ENCODE measurements around the gene BPIFA3. TPM values are rescaled to one million over a fixed set of nuclear protein-coding genes. Genes with fewer than 3 reads are reported as not detected.

The BPIFA3 gene
- total RNA-seq, 1 experiment from 2014 or later, result not detected

DNA sequence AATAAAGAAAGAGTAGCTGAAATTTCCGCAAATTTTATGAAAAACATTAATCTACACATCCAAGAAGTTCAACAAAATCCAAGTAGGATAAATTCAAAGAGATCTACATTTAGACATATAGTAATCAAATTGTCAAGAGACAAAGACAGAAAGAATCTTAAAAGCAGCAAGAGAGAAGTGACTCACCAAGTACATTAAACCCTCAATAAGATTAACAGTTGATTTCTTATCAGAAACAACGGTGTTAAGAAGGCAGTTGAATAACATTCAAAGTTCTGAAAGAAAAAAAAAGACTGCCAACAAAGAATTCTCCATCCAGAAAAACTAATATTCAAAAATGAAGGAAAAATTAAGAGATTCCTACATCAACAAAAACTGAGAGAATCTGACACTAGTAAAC lies 37.9 kb downstream of the BPIFA3 start:
- Mint-ChIP-seq H3K36me3 (ENCODE audit: insufficient read depth, unreplicated experiment) (no peaks in the 10 kb centered on the region), H3K4me1 (ENCODE audit: low read depth, unreplicated experiment) (no peaks in the 10 kb centered on the region), H3K9me3 (ENCODE audit: low read depth, unreplicated experiment) (peaks cover 3% of the 10 kb centered on the region), H3K27ac (ENCODE audit: unreplicated experiment) (no peak overlapping the region), H3K4me3 (ENCODE audit: low read depth, unreplicated experiment) (no peak overlapping the region), H3K27me3 (ENCODE audit: unreplicated experiment) (peaks cover 12% of the 10 kb centered on the region)
- CTCF ChIA-PET, result no interaction called here
- DNase-seq, result no peak
- TF ChIP-seq CTCF (IDR thresholded peaks at IDR 0.05; ENCODE audit: unreplicated experiment), result no peak
- intact Hi-C loops (cut with micrococcal nuclease; ENCODE audit: unreplicated experiment), result no loop called here
- no TSS peak for BruUV-seq (replicated peaks)

- intact Hi-C loops (cut with micrococcal nuclease; ENCODE audit: unreplicated experiment), result no loop called here
- H3K9me3 Mint-ChIP-seq (ENCODE audit: low read depth, unreplicated experiment), result peaks cover 7% of the 10 kb centered on the region
- H3K36me3 Mint-ChIP-seq (ENCODE audit: insufficient read depth, unreplicated experiment), result peaks cover 4% of the 10 kb centered on the region
- H3K27ac Mint-ChIP-seq (ENCODE audit: unreplicated experiment), result no peak overlapping the region
- no peak for TF ChIP-seq CTCF (IDR thresholded peaks at IDR 0.05; ENCODE audit: unreplicated experiment)
- no TSS peak for BruUV-seq (replicated peaks)
- CTCF ChIA-PET, result interaction anchor here (1.1 to 1.4 kb wide), 2 partner anchors 10 to 43 kb away, joined by 3 read pairs; no protein-coding TSS in a partner anchor
- peaks cover 5% of the 10 kb centered on the region for H3K4me1 Mint-ChIP-seq (ENCODE audit: low read depth, unreplicated experiment)
- no peak overlapping the region for H3K4me3 Mint-ChIP-seq (ENCODE audit: low read depth, unreplicated experiment)
- no peak for DNase-seq
- H3K27me3 Mint-ChIP-seq (ENCODE audit: unreplicated experiment), result peaks cover 12% of the 10 kb centered on the region
Measured at GRCh38 chr20:33257237-33257636, 40.1 kb downstream of the BPIFA3 start.

- BruUV-seq (replicated peaks), result no TSS peak
- CTCF ChIA-PET, result interaction anchor here (0.7 to 1.3 kb wide), 3 partner anchors 9 to 30 kb away, joined by 3 to 5 read pairs (median 4); no protein-coding TSS in a partner anchor
- Mint-ChIP-seq H3K36me3 (ENCODE audit: insufficient read depth, unreplicated experiment) (peaks cover 5% of the 10 kb centered on the region), H3K27me3 (ENCODE audit: unreplicated experiment) (peaks cover 12% of the 10 kb centered on the region), H3K9me3 (ENCODE audit: low read depth, unreplicated experiment) (peaks cover 3% of the 10 kb centered on the region), H3K27ac (ENCODE audit: unreplicated experiment) (no peak overlapping the region), H3K4me1 (ENCODE audit: low read depth, unreplicated experiment) (peaks cover 15% of the 10 kb centered on the region), H3K4me3 (ENCODE audit: low read depth, unreplicated experiment) (no peak overlapping the region)
- DNase-seq, result no peak
- intact Hi-C loops (cut with micrococcal nuclease; ENCODE audit: unreplicated experiment), result no loop called here
- no peak for TF ChIP-seq CTCF (IDR thresholded peaks at IDR 0.05; ENCODE audit: unreplicated experiment)
Measured at GRCh38 chr20:33259371-33259770, 42.2 kb downstream of the BPIFA3 start.

- Mint-ChIP-seq H3K9me3 (ENCODE audit: low read depth, unreplicated experiment) (peaks cover 5% of the 10 kb centered on the region), H3K36me3 (ENCODE audit: insufficient read depth, unreplicated experiment) (peaks cover 5% of the 10 kb centered on the region), H3K27me3 (ENCODE audit: unreplicated experiment) (peaks cover 7% of the 10 kb centered on the region), H3K4me1 (ENCODE audit: low read depth, unreplicated experiment) (peaks cover 15% of the 10 kb centered on the region), H3K4me3 (ENCODE audit: low read depth, unreplicated experiment) (no peak overlapping the region), H3K27ac (ENCODE audit: unreplicated experiment) (no peak overlapping the region)
- CTCF ChIA-PET, result interaction anchor here (1.5 to 2.0 kb wide), 3 partner anchors 17 to 49 kb away, joined by 4 to 21 read pairs (median 14); partner anchors contain the start of gene BPIFB1
- TF ChIP-seq CTCF (IDR thresholded peaks at IDR 0.05; ENCODE audit: unreplicated experiment), result no peak
- BruUV-seq (replicated peaks), result no TSS peak
- intact Hi-C loops (cut with micrococcal nuclease; ENCODE audit: unreplicated experiment), result no loop called here
- no peak for DNase-seq
Measured at GRCh38 chr20:33261465-33261864, 44.3 kb downstream of the BPIFA3 start.

All from Calu3 (cell line).